AG10803 (cell line): ENCODE results near the gene CLMN.

Experiments used
- DNase-seq: peaks from one replicate; pipeline ENCODE4 v3.0.0; 2010; ENCODE audit warnings: low read depth
- H3K4me3 ChIP-seq: 2 replicates; pipeline ENCODE4 v1.5.1; 2011; ENCODE audit warnings: mild to moderate bottlenecking, low read length, control low read depth
- TF ChIP-seq, protein P1 (sequence below): conservative IDR thresholded peaks from 2 replicates; pipeline ENCODE4 v1.5.1; 2011; ENCODE audit warnings: mild to moderate bottlenecking, low read length, control low read depth, inconsistent platforms

CLMN gene

DNA sequence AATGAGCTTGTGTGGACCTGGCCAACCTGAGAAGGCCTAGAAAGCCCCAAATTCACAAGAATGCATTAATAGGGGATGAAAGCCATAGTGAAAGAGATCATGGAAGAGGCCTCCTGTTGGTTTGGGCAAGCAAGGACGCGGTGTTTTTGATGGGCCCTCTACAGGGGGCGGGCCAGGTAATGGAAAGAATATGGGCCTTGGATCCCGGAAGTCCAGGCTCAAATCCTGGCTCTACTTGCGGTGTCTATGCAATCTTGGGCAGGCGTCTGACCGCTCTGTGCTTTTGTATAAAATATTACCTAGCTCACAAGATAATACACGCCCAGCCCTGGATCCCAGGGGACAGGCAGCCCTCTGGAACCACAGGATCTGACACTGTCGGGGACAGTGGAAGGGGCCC lies 41.1 kb upstream of the CLMN start:
- no peak overlapping the region for H3K4me3 ChIP-seq
- no peak for DNase-seq
- TF ChIP-seq, protein P1, sequence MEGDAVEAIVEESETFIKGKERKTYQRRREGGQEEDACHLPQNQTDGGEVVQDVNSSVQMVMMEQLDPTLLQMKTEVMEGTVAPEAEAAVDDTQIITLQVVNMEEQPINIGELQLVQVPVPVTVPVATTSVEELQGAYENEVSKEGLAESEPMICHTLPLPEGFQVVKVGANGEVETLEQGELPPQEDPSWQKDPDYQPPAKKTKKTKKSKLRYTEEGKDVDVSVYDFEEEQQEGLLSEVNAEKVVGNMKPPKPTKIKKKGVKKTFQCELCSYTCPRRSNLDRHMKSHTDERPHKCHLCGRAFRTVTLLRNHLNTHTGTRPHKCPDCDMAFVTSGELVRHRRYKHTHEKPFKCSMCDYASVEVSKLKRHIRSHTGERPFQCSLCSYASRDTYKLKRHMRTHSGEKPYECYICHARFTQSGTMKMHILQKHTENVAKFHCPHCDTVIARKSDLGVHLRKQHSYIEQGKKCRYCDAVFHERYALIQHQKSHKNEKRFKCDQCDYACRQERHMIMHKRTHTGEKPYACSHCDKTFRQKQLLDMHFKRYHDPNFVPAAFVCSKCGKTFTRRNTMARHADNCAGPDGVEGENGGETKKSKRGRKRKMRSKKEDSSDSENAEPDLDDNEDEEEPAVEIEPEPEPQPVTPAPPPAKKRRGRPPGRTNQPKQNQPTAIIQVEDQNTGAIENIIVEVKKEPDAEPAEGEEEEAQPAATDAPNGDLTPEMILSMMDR = no peak

DNA sequence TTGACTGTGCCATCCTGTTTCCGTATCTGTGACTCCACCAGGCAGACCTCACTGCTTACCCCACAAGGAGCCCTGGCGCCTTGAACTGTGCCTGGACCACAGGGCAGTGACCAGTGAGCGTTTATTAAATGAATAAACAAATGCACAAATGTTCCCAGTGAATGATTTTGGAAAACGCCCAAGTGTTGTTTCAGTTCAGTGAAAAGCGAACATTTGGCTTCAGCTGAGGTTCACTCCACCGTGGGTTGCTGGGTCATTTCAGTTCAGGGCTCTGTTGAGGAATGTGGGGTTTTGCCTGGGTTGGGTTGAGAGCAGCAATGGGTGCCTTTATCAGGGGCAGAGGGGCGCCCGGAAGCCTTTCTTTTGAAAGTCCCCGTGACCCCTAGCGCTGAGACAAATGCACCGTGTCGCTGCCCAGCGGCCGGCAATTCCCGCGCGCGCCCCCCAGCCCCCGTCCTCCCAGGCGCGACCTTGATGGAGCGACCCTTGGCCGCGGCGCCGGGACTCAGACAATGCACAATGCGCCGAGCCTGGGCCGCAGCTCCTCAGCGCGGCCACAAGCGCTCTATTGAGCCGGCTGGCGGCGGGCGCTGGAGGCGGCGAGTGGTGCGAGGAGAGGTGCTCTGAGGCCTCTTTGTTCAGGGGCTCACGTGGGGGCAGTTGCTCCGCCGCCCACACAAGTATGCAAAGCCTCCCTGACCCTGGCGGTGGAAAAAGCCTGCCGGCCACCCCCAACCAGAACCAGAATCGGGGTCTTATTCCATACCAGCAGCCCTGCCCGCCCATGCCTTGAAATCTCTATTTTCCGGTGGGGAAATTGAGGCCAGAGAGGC lies 40.5 kb upstream of the CLMN start:
- no peak overlapping the region for H3K4me3 ChIP-seq

DNA sequence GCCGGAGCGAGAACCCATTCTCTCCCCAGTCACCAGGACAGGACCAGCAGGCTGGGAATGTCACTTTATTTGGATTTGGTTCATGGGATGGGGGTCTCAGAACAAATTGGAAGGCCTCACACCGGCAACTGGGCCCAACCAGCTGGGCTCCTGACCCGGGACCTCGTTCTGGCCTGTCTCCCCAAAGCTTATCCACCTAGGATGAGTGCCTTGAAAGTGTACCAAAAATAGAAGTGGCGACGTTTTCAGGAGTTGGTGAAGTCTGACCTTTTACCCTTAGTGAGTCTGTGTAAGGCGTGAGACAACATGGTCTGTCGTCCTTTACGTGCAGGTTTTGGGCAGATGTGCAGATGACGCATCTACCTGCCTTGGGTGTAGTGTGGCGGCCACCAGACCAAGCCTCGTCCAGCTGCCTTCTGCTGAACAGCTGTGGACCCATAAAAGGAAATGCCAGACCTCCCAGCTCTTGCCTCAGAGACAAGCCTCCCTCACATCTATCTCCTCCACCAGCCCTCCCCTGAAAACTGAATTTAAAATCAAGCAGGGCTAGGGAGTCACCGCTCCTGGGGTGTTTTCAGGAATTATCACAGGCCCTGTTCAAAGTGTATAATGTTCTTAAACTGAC lies 36.6 kb upstream of the CLMN start:
- TF ChIP-seq, protein P1 = no peak
- no peak for DNase-seq
- H3K4me3 ChIP-seq = no peak overlapping the region

More for the DNA sequence above, 40.5 kb upstream of the CLMN start:
- no peak for DNase-seq
- TF ChIP-seq, protein P1 = no peak

DNA sequence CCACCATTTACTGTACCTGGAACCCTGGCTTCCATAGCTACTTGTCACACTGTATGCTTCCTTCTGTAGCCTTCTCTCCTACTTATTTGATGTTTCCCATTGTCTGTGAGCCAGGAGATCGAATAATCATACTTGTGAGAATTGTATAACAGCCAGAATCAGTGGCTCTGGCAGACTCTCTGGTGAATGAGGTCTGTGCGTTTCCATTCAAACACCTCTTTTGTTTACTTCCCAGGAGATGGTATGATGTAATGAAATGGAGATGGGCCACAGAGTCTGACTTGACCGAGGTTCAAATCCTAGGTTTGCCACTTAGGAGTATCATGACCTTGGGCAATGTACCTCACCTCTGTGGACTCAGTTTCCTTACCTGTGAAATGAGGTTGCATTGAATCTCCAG lies 35.7 kb upstream of the CLMN start:
- DNase-seq = no peak
- no peak overlapping the region for H3K4me3 ChIP-seq

DNA sequence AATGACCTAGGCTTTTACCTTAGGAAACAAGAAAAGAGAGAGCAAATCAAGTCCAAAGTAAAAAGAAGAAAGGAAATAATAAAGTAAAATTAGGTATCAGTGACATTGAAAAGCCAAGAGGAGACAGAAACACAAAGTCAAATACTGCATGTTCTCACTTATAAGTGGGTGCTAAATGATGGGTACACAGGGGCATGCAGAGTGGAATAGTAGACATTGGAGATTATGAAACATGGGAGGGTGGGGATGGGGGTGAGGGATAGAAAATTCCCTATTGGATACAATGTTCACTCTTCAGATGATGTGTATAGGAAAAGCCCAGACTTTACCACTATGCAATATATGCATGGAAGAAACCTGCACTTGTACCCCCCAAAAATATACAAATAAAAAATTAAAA lies 35.1 kb upstream of the CLMN start:
- TF ChIP-seq, protein P1 = no peak
- H3K4me3 ChIP-seq = no peak overlapping the region

More for the DNA sequence above, 35.7 kb upstream of the CLMN start:
- TF ChIP-seq, protein P1 = no peak

DNA sequence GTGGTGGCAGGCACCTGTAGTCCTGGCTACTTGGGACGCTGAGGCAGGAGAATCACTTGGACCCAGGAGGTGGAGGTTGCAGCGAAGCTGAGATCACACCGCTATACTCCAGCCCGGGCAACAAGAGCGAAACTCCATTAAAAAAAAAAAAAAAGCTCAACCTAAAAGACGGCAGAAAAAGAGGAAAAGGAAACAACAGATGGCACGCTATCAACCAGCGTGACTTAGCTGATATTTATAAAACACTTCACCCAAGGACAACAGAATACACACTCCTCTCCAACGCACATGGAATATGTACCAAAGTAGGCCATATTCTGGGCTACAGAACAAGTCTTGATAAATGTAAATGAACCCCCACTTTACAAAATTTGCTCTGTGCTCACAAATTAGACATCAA lies 34.0 kb upstream of the CLMN start:
- TF ChIP-seq, protein P1 = no peak
- H3K4me3 ChIP-seq = no peak overlapping the region
- no peak for DNase-seq

More for the DNA sequence above, 35.1 kb upstream of the CLMN start:
- no peak for DNase-seq

DNA sequence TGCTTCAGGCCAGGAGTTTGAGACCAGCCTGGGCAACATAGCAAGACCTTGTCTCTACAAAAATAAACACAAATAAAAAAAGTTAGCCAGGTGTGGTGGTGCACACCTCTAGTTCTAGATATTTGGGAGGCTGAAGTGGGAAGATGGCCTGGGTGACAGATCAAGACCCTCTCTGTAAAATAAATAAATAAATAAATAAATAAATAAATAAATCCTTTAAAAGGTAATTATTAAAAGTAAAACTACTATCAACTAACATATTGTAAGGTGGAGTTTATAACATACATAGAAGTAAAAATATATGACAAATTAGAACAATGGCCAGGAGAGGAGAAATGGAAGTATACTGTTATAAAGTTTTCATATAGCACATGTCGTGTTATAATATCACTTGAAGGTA lies 33.3 kb upstream of the CLMN start:
- TF ChIP-seq, protein P1 = no peak
- no peak for DNase-seq
- no peak overlapping the region for H3K4me3 ChIP-seq
